Loucy (cell line): ENCODE results near the gene DNM3.
A peak's percentile ranks its signal among the peaks of the same experiment; 100 is the strongest.
"Not testable (repeated sequence)": the region's sequence is repeated elsewhere in the genome, so short reads cannot be mapped to it uniquely, and the experiment has no call there.

Experiments used
- H2AFZ ChIP-seq: fragments of 200-600 bp; sonication (generic); 2 replicates; pipeline ENCODE4 v1.6.0; 2016; ENCODE audit warnings: antibody characterized with exemption, mild to moderate bottlenecking, low read length, moderate library complexity
- H3F3A ChIP-seq: fragments of 200-600 bp; 2 replicates; pipeline ENCODE4 v1.6.0; 2016; ENCODE audit warnings: antibody characterized with exemption, low read depth, mild to moderate bottlenecking
- H3K27me3 ChIP-seq: fragments of 200-600 bp; sonication (generic); 2 replicates; pipeline ENCODE4 v1.6.1; 2014; ENCODE audit warnings: low read length, mild to moderate bottlenecking; ENCODE audit not compliant: insufficient read depth, poor library complexity, severe bottlenecking
- H3K36me3 ChIP-seq: fragments of 200-600 bp; sonication (generic); 2 replicates; pipeline ENCODE4 v1.6.1; 2016; ENCODE audit warnings: low read length; ENCODE audit not compliant: insufficient read depth
- H3K4me1 ChIP-seq: fragments of 200-600 bp; sonication (generic); 2 replicates; pipeline ENCODE4 v1.5.1; 2014; ENCODE audit warnings: low read length, mild to moderate bottlenecking; ENCODE audit not compliant: insufficient read depth, poor library complexity, severe bottlenecking
- H3K4me2 ChIP-seq: fragments of 200-600 bp; sonication (generic); 2 replicates; pipeline ENCODE4 v1.6.0; 2014; ENCODE audit warnings: antibody characterized with exemption, low read length, low read depth, mild to moderate bottlenecking; ENCODE audit not compliant: poor library complexity, severe bottlenecking
- H3K4me3 ChIP-seq: fragments of 200-600 bp; sonication (generic); 2 replicates; pipeline ENCODE4 v1.5.1; 2014; ENCODE audit warnings: low read length, mild to moderate bottlenecking, mixed read lengths; ENCODE audit not compliant: poor library complexity, severe bottlenecking
- H3K79me2 ChIP-seq: fragments of 200-600 bp; sonication (generic); 2 replicates; pipeline ENCODE4 v1.6.1; 2014; ENCODE audit warnings: low read length; ENCODE audit not compliant: insufficient read depth
- H3K9ac ChIP-seq: fragments of 200-600 bp; sonication (generic); 2 replicates; pipeline ENCODE4 v1.6.0; 2014; ENCODE audit warnings: mild to moderate bottlenecking, low read depth, low read length, moderate library complexity; ENCODE audit not compliant: poor library complexity, severe bottlenecking
- H3K9me2 ChIP-seq: fragments of 200-600 bp; sonication (generic); replicated peaks from 2 replicates; pipeline ENCODE4 v1.6.1; 2016; ENCODE audit warnings: low read depth, low read length, mixed read lengths
- H3K9me3 ChIP-seq: fragments of 200-600 bp; sonication (generic); 2 replicates; pipeline ENCODE4 v1.6.1; 2014; ENCODE audit warnings: mild to moderate bottlenecking, antibody characterized with exemption, low read length, low read depth; ENCODE audit not compliant: insufficient read depth
- H4K20me1 ChIP-seq: fragments of 200-600 bp; sonication (generic); 2 replicates; pipeline ENCODE4 v1.6.0; 2014; ENCODE audit warnings: antibody characterized with exemption, low read length, mild to moderate bottlenecking; ENCODE audit not compliant: insufficient read depth, poor library complexity, severe bottlenecking
- EZH2phosphoT487 ChIP-seq: fragments of 200-600 bp; IDR thresholded peaks from 2 replicates; pipeline ENCODE4 v1.6.1; 2018; ENCODE audit warnings: antibody characterized with exemption, mild to moderate bottlenecking, moderate library complexity, borderline replicate concordance
- TF ChIP-seq, protein P1 (sequence below): fragments of 200-600 bp; sonication (generic); conservative IDR thresholded peaks from 2 replicates; pipeline ENCODE4 v1.5.1; 2014; ENCODE audit warnings: mild to moderate bottlenecking, antibody characterized with exemption, low read length

Gene DNM3

DNA sequence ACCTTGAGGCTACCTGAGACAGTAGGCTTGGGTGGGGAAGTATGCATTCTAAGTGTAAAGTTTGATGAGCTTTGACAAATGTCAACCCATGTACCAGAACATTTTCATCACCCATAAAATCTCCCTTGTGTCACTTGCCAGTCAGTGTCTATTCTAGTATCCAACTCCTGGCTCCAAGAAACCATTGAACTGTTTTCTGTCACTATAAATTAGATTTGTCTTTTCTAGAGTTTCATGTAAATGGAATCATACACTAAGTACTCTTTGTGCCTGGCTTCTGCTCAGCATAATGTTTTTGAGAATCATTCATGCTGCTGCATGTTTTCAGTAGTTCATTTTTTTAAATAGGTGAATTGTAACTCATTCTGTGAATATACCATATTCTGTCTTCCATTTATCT lies 165.4 kb downstream of the DNM3 start:
- Histone ChIP-seq H4K20me1 (no peaks in the 10 kb centered on the region), H3K9me2 (no peaks in the 10 kb centered on the region), H3K79me2 (no peaks in the 10 kb centered on the region), H3F3A (peaks cover 4% of the 10 kb centered on the region; the same call in 1 of the 2 replicates), H3K27me3 (no peaks in the 10 kb centered on the region), H3K4me1 (peaks cover 42% of the 10 kb centered on the region), H2AFZ (no peak overlapping the region; the same call in 1 of the 2 replicates), H3K36me3 (no peaks in the 10 kb centered on the region), H3K4me3 (no peak overlapping the region), H3K9me3 (peaks cover 18% of the 10 kb centered on the region; the same call in 1 of the 2 replicates), H3K9ac (no peak overlapping the region), H3K4me2 (no peak overlapping the region)
- no peak for TF ChIP-seq EZH2phosphoT487

DNA sequence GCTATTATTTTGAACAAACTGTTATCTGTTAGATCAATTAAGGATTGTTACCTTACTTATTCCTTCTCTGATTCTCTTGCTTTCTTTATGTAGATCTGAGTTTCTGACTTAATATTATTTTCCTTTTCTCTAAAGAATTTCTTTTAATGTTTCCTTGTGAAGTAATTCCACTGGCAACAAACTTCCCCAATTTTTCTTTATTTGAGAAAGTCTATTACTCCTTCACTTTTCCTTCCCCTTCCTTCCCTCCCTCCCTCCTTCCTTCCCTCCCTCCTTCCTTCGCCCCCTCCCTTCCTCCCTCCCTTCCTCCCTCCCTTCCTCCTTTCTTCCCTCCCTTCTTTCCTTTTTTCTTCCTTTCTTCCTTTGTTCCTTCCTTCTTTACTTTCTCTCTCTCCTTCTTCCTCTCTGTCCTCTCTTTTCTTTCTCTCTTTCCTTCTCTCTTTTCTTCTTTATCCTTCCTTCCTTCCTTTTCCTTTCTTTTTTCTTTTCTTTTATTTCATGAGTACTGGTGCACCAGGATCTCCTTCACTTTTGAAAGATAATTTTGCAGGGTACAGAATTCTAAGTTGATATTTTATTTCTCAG lies 177.5 kb downstream of the DNM3 start:
- no peaks in the 10 kb centered on the region for H3K9me2 ChIP-seq
- H3K4me2 ChIP-seq: no peak overlapping the region
- peaks cover 11% of the 10 kb centered on the region for H3K4me1 ChIP-seq
- H3K4me3 ChIP-seq: no peak overlapping the region
- H2AFZ ChIP-seq: no peak overlapping the region
- H3F3A ChIP-seq: 0 out of 2 replicates have a peak, but pooled peaks cover 5% of the 10 kb centered on the region
- H4K20me1 ChIP-seq: no peaks in the 10 kb centered on the region
- H3K9me3 ChIP-seq: no peaks in the 10 kb centered on the region
- TF ChIP-seq EZH2phosphoT487: no peak
- no peaks in the 10 kb centered on the region for H3K79me2 ChIP-seq
- no peaks in the 10 kb centered on the region for H3K27me3 ChIP-seq
- H3K9ac ChIP-seq: no peak overlapping the region
- H3K36me3 ChIP-seq: no peaks in the 10 kb centered on the region

DNA sequence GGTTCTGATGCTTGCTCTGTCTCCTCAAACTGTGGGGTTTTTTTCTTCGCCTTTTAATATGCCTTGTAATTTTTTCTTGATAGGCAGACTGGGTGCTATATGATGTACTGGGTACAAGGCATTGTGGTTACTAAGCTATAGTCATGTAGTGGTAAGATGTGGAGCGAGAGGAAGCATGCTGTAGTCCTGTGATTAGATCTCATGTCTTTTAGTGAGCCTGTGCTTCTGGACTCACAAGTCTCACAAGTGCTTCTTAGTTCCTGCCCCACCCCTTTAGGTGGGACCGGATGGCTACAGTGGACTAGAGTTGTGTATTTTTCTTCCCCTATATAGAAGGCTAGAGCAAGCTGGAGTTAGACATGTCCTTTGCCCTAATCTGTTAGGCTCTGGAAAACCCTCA lies 178.7 kb downstream of the DNM3 start:
- Histone ChIP-seq H3K4me3 (no peak overlapping the region), H3K9me3 (no peaks in the 10 kb centered on the region), H3K9ac (no peak overlapping the region), H3K36me3 (no peaks in the 10 kb centered on the region), H3K9me2 (no peaks in the 10 kb centered on the region), H4K20me1 (no peaks in the 10 kb centered on the region), H3K4me1 (peaks cover 11% of the 10 kb centered on the region), H3K27me3 (no peaks in the 10 kb centered on the region), H3F3A (0 out of 2 replicates have a peak, but pooled peaks cover 5% of the 10 kb centered on the region), H3K4me2 (peak overlapping the region; percentile 43), H3K79me2 (no peaks in the 10 kb centered on the region), H2AFZ (no peak overlapping the region)
- TF ChIP-seq, protein P1, sequence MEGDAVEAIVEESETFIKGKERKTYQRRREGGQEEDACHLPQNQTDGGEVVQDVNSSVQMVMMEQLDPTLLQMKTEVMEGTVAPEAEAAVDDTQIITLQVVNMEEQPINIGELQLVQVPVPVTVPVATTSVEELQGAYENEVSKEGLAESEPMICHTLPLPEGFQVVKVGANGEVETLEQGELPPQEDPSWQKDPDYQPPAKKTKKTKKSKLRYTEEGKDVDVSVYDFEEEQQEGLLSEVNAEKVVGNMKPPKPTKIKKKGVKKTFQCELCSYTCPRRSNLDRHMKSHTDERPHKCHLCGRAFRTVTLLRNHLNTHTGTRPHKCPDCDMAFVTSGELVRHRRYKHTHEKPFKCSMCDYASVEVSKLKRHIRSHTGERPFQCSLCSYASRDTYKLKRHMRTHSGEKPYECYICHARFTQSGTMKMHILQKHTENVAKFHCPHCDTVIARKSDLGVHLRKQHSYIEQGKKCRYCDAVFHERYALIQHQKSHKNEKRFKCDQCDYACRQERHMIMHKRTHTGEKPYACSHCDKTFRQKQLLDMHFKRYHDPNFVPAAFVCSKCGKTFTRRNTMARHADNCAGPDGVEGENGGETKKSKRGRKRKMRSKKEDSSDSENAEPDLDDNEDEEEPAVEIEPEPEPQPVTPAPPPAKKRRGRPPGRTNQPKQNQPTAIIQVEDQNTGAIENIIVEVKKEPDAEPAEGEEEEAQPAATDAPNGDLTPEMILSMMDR: no peak
- no peak for TF ChIP-seq EZH2phosphoT487

DNA sequence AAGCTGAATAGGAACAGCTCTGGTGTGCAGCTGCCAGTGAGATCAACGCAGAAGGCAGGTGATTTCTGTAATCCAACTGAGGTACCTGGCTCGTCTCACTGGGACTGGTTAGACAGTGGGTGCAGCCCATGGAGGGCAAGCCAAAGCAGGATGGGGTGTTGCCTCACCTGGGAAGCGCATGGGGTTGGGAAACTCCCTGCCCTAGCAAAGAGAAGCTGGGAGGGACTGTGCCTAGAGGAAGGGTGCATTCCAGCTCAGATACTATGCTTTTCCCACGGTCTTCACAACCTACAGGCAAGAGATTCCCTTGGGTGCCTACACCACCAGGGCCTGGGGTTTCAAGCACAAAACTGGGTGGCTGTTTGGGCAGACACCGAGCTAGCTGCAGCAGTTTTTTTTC lies 183.2 kb downstream of the DNM3 start:
- H3K9me3 ChIP-seq: no peaks in the 10 kb centered on the region
- H3K9ac ChIP-seq: no peak overlapping the region
- H3K36me3 ChIP-seq: no peaks in the 10 kb centered on the region
- no peaks in the 10 kb centered on the region for H3K27me3 ChIP-seq
- H3F3A ChIP-seq: 0 out of 2 replicates have a peak, but pooled peaks cover 4% of the 10 kb centered on the region
- H3K9me2 ChIP-seq: no peaks in the 10 kb centered on the region
- no peaks in the 10 kb centered on the region for H3K79me2 ChIP-seq
- H3K4me2 ChIP-seq: no peak overlapping the region
- H3K4me3 ChIP-seq: no peak overlapping the region
- no peaks in the 10 kb centered on the region for H4K20me1 ChIP-seq
- no peak for TF ChIP-seq EZH2phosphoT487
- TF ChIP-seq, protein P1: no peak
- no peak overlapping the region for H2AFZ ChIP-seq
- peaks cover 8% of the 10 kb centered on the region for H3K4me1 ChIP-seq

DNA sequence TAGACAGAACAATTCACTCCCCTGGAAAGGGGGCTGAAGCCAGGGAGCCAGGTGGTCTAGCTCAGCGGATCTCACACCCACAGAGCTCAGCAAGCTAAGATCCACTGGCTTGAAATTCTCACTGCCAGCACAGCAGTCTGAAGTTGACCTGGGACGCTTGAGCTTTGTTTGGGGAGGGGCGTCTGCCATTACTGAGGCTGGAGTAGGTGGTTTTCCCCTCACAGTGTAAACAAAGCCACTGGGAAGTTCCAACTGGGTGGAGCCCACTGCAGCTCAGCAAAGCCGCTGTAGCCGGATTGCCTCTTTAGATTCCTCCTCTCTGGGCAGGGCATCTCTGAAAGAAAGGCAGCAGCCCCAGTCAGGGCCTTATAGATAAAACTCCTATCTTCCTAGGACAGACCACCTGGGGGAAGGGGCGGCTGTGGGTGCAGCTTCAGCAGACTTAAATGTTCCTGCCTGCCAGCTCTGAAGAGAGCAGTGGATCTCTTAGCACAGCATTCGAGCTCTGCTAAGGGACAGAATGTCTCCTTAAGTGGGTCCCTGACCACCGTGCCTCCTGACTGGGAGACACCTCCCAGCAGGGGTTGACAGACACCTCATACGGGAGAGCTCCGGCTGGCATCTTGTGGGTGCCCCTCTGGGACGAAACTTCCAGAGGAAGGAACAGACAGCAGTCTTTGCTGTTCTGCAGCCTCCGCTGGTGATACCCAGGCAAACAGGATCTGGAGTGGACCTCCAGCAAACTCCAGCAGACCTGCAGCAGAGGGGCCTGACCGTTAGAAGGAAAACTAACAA lies 183.8 kb downstream of the DNM3 start:
- not testable (repeated sequence) for H3K4me1 ChIP-seq, H4K20me1 ChIP-seq, H3F3A ChIP-seq, H3K4me2 ChIP-seq, H3K9me2 ChIP-seq, H3K79me2 ChIP-seq, H3K4me3 ChIP-seq, H3K9me3 ChIP-seq, H3K36me3 ChIP-seq, H3K9ac ChIP-seq, H2AFZ ChIP-seq, H3K27me3 ChIP-seq
